SJCRH30 (cell line): ENCODE measurements around the gene NPTX1. TPM values are rescaled to one million over a fixed set of nuclear protein-coding genes. Genes with fewer than 3 reads are reported as not detected.

Source experiments
- DNase-seq, 2 experiments: peaks; one replicate each; pipeline ENCODE4 v3.0.0-alpha.2; 2015 to 2020
- H3K27ac ChIP-seq: fragments of 250-450 bp; sonication (Bioruptor Pico); 2 replicates; pipeline ENCODE4 v1.5.1; 2020; ENCODE audit warnings: mild to moderate bottlenecking, moderate library complexity
- H3K27me3 ChIP-seq: fragments of 250-450 bp; sonication (Bioruptor Pico); 2 replicates; pipeline ENCODE4 v1.5.1; 2020; ENCODE audit warnings: mild to moderate bottlenecking, moderate library complexity
- H3K36me3 ChIP-seq: fragments of 250-450 bp; sonication (Bioruptor Pico); 2 replicates; pipeline ENCODE4 v1.5.1; 2020; ENCODE audit warnings: mild to moderate bottlenecking, moderate library complexity
- H3K4me1 ChIP-seq: fragments of 250-450 bp; sonication (Bioruptor Pico); 2 replicates; pipeline ENCODE4 v1.5.1; 2020; ENCODE audit warnings: mild to moderate bottlenecking, moderate library complexity
- H3K4me3 ChIP-seq: fragments of 250-450 bp; sonication (Bioruptor Pico); 2 replicates; pipeline ENCODE4 v1.5.1; 2020; ENCODE audit warnings: mild to moderate bottlenecking, moderate library complexity
- H3K9me3 ChIP-seq: fragments of 250-450 bp; sonication (Bioruptor Pico); replicated peaks from 2 replicates; pipeline ENCODE4 v1.5.1; 2020; ENCODE audit warnings: mild to moderate bottlenecking, moderate library complexity
- total RNA-seq: library from RNA; depleted of rRNA; stranded (reverse); fragments of >200 nt; shearing (Covaris generic); gene quantifications from 2 replicates; pipeline ENCODE4 v1.2.3, GENCODE V29; 2014

Gene NPTX1
- total RNA-seq, 1 experiment from 2014 or later = not detected

GRCh38 chr17:80453998-80454556, 22.3 kb downstream of the NPTX1 start:
- Histone ChIP-seq H3K4me3 (peak overlapping the region; percentile 80), H3K36me3 (no peaks in the 10 kb centered on the region), H3K9me3 (no peaks in the 10 kb centered on the region), H3K27ac (peak overlapping the region; percentile 85), H3K4me1 (peaks cover 24% of the 10 kb centered on the region), H3K27me3 (peaks cover 18% of the 10 kb centered on the region)
- DNase-seq = no peak

- Histone ChIP-seq H3K9me3 (no peaks in the 10 kb centered on the region), H3K36me3 (no peaks in the 10 kb centered on the region), H3K27me3 (peaks cover 25% of the 10 kb centered on the region), H3K4me3 (peak overlapping the region; percentile 80; the same call in 1 of the 2 replicates), H3K27ac (no peak overlapping the region), H3K4me1 (peaks cover 24% of the 10 kb centered on the region)
- no peak for DNase-seq
These were observed 23.0 kb downstream of the NPTX1 start for GRCh38 chr17:80453126-80453997.

- no peak overlapping the region for H3K27ac ChIP-seq
- no peaks in the 10 kb centered on the region for H3K9me3 ChIP-seq
- H3K4me1 ChIP-seq = peaks cover 17% of the 10 kb centered on the region
- no peaks in the 10 kb centered on the region for H3K36me3 ChIP-seq
- no peak overlapping the region for H3K4me3 ChIP-seq
- peaks cover 30% of the 10 kb centered on the region for H3K27me3 ChIP-seq
- DNase-seq = no peak
These were observed 24.1 kb downstream of the NPTX1 start for GRCh38 chr17:80452173-80452915.

GRCh38 chr17:80451104-80451775, 25.2 kb downstream of the NPTX1 start:
- peaks cover 9% of the 10 kb centered on the region for H3K4me1 ChIP-seq
- no peaks in the 10 kb centered on the region for H3K36me3 ChIP-seq
- no peak overlapping the region for H3K27ac ChIP-seq
- no peak overlapping the region for H3K4me3 ChIP-seq
- DNase-seq = no peak
- no peaks in the 10 kb centered on the region for H3K9me3 ChIP-seq
- H3K27me3 ChIP-seq = peaks cover 32% of the 10 kb centered on the region

- Histone ChIP-seq H3K4me3 (no peak overlapping the region), H3K27ac (no peak overlapping the region)
These were observed 26.4 kb downstream of the NPTX1 start for GRCh38 chr17:80449930-80450576.

GRCh38 chr17:80449194-80449929, 27.0 kb downstream of the NPTX1 start:
- DNase-seq = no peak
- no peak overlapping the region for H3K27ac ChIP-seq
- no peaks in the 10 kb centered on the region for H3K36me3 ChIP-seq
- peaks cover 38% of the 10 kb centered on the region for H3K27me3 ChIP-seq
- peaks cover 5% of the 10 kb centered on the region for H3K4me1 ChIP-seq
- no peaks in the 10 kb centered on the region for H3K9me3 ChIP-seq
- H3K4me3 ChIP-seq = no peak overlapping the region

More at GRCh38 chr17:80449930-80450576, 26.4 kb downstream of the NPTX1 start:
- Histone ChIP-seq H3K36me3 (no peaks in the 10 kb centered on the region), H3K9me3 (no peaks in the 10 kb centered on the region), H3K27me3 (peaks cover 38% of the 10 kb centered on the region), H3K4me1 (peaks cover 5% of the 10 kb centered on the region)
- DNase-seq = peak in 1 of 2 experiments; percentile 51

GRCh38 chr17:80447790-80448189, 28.6 kb downstream of the NPTX1 start:
- Histone ChIP-seq H3K27me3 (peaks cover 38% of the 10 kb centered on the region), H3K4me1 (no peaks in the 10 kb centered on the region), H3K27ac (no peak overlapping the region), H3K4me3 (no peak overlapping the region), H3K36me3 (no peaks in the 10 kb centered on the region), H3K9me3 (no peaks in the 10 kb centered on the region)
- DNase-seq = no peak

GRCh38 chr17:80446645-80447405, 29.6 kb downstream of the NPTX1 start:
- DNase-seq = no peak
- H3K27ac ChIP-seq = no peak overlapping the region
- no peaks in the 10 kb centered on the region for H3K4me1 ChIP-seq
- H3K9me3 ChIP-seq = no peaks in the 10 kb centered on the region
- peaks cover 38% of the 10 kb centered on the region for H3K27me3 ChIP-seq
- no peak overlapping the region for H3K4me3 ChIP-seq
- no peaks in the 10 kb centered on the region for H3K36me3 ChIP-seq

GRCh38 chr17:80445726-80446110, 30.7 kb downstream of the NPTX1 start:
- H3K27ac ChIP-seq = no peak overlapping the region
- H3K4me1 ChIP-seq = no peaks in the 10 kb centered on the region
- H3K9me3 ChIP-seq = no peaks in the 10 kb centered on the region
- no peaks in the 10 kb centered on the region for H3K36me3 ChIP-seq
- no peak for DNase-seq
- no peak overlapping the region for H3K4me3 ChIP-seq
- H3K27me3 ChIP-seq = peaks cover 35% of the 10 kb centered on the region

GRCh38 chr17:80445007-80445725, 31.2 kb downstream of the NPTX1 start:
- H3K27me3 ChIP-seq = peaks cover 31% of the 10 kb centered on the region
- H3K9me3 ChIP-seq = no peaks in the 10 kb centered on the region
- H3K27ac ChIP-seq = no peak overlapping the region
- H3K4me1 ChIP-seq = no peaks in the 10 kb centered on the region
- H3K36me3 ChIP-seq = no peaks in the 10 kb centered on the region
- no peak for DNase-seq
- no peak overlapping the region for H3K4me3 ChIP-seq

- no peak overlapping the region for H3K4me3 ChIP-seq
- H3K27ac ChIP-seq = no peak overlapping the region
- no peaks in the 10 kb centered on the region for H3K4me1 ChIP-seq
- H3K27me3 ChIP-seq = peaks cover 26% of the 10 kb centered on the region
- no peaks in the 10 kb centered on the region for H3K9me3 ChIP-seq
- H3K36me3 ChIP-seq = no peaks in the 10 kb centered on the region
- no peak for DNase-seq
These were observed 31.8 kb downstream of the NPTX1 start for GRCh38 chr17:80444644-80444979.

GRCh38 chr17:80443916-80444643, 32.3 kb downstream of the NPTX1 start:
- DNase-seq = no peak
- Histone ChIP-seq H3K27me3 (peaks cover 20% of the 10 kb centered on the region), H3K4me3 (no peak overlapping the region), H3K9me3 (no peaks in the 10 kb centered on the region), H3K4me1 (no peaks in the 10 kb centered on the region), H3K27ac (no peak overlapping the region), H3K36me3 (no peaks in the 10 kb centered on the region)
